GM18526 (cell line): ENCODE measurements around the gene HOMER3.

ENCODE experiments used
- POLR2A ChIP-seq: IDR thresholded peaks from 3 replicates; pipeline ENCODE4 v1.6.1; 2011; ENCODE audit not compliant: insufficient read length; ENCODE audit errors: extremely low read depth

Gene HOMER3

GRCh38 chr19:18940769-18941627, at the start of gene HOMER3:
Gene HOMER3 (minus strand): TSS chr19:18941217. CDS start chr19:18938982, 2,235 bp downstream.
- no peak for TF ChIP-seq POLR2A

- no peak for TF ChIP-seq POLR2A
These were observed 49.2 kb upstream of the HOMER3 start for GRCh38 chr19:18990128-18990708.

- TF ChIP-seq POLR2A, result no peak
These were observed 48.3 kb upstream of the HOMER3 start for GRCh38 chr19:18989316-18989715.

- no peak for TF ChIP-seq POLR2A
These were observed 46.4 kb upstream of the HOMER3 start for GRCh38 chr19:18987456-18987855.

- TF ChIP-seq POLR2A, result no peak
These were observed 44.2 kb upstream of the HOMER3 start for GRCh38 chr19:18985257-18985656.

GRCh38 chr19:18984251-18984650, 43.2 kb upstream of the HOMER3 start:
- TF ChIP-seq POLR2A, result no peak

GRCh38 chr19:18982669-18983068, 41.7 kb upstream of the HOMER3 start:
- TF ChIP-seq POLR2A, result no peak

GRCh38 chr19:18980432-18981020, 39.5 kb upstream of the HOMER3 start:
- TF ChIP-seq POLR2A, result no peak

GRCh38 chr19:18978616-18979015, 37.6 kb upstream of the HOMER3 start:
- TF ChIP-seq POLR2A, result no peak

- TF ChIP-seq POLR2A, result no peak
These were observed 34.9 kb upstream of the HOMER3 start for GRCh38 chr19:18975869-18976268.

GRCh38 chr19:18975011-18975410, 34.0 kb upstream of the HOMER3 start:
- TF ChIP-seq POLR2A, result no peak

- TF ChIP-seq POLR2A, result no peak
These were observed 31.8 kb upstream of the HOMER3 start for GRCh38 chr19:18972851-18973250.

- TF ChIP-seq POLR2A, result no peak
These were observed 31.3 kb upstream of the HOMER3 start for GRCh38 chr19:18972301-18972811.

GRCh38 chr19:18969931-18970659, 29.1 kb upstream of the HOMER3 start:
- TF ChIP-seq POLR2A, result no peak
